ENCODE measurements around the gene KRT82.

GRCh38 chr12:52455821-52456220 is 49.7 kb upstream of the KRT82 start:
- TF ChIP-seq, protein P1, sequence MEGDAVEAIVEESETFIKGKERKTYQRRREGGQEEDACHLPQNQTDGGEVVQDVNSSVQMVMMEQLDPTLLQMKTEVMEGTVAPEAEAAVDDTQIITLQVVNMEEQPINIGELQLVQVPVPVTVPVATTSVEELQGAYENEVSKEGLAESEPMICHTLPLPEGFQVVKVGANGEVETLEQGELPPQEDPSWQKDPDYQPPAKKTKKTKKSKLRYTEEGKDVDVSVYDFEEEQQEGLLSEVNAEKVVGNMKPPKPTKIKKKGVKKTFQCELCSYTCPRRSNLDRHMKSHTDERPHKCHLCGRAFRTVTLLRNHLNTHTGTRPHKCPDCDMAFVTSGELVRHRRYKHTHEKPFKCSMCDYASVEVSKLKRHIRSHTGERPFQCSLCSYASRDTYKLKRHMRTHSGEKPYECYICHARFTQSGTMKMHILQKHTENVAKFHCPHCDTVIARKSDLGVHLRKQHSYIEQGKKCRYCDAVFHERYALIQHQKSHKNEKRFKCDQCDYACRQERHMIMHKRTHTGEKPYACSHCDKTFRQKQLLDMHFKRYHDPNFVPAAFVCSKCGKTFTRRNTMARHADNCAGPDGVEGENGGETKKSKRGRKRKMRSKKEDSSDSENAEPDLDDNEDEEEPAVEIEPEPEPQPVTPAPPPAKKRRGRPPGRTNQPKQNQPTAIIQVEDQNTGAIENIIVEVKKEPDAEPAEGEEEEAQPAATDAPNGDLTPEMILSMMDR (IDR thresholded peaks at IDR 0.05), result no peak
- no peak for TF ChIP-seq POLR2A (IDR thresholded peaks at IDR 0.05)

All from thyroid gland (tissue), 4 donors.